CD4-positive, alpha-beta T cell treated with Interleukin-17A for 4 hours (primary cell): ENCODE results near the gene LAG3.
A peak's percentile ranks its signal among the peaks of the same experiment; 100 is the strongest.

Source experiments
- DNase-seq: peaks from one replicate; pipeline ENCODE4 v3.0.0-alpha.2; 2020; ENCODE audit warnings: mixed read lengths

Gene LAG3

DNA sequence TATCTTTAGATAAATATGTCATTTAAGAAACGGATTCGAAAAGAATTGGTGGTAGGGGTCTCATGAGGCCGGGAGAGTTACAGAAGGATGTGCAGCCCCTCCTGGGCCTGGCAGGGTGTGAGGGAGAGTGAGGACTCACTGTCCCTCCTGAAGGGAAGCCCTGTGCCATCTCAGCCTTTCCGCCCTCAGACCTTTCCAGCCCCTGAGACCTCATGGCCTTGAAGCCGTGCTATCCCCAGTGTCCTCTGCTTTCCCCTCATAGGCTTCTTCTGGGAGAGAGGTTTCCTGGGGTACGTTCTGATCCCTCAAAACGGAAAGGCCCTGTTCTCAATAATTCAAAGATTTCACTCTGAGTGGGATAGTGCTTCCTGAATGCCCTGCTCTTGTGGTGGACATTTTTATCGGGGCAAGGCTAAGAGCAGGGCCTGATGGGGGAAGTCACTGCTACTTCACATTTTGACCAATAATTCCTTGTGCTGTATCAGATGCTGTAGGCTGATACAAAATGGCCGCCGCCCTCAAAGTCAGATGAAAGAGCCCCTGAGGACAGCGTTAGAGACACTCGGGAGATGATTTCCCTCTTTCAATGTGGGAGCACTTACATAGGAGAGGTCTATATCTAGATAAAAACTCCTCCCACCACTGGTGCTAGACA lies 18.3 kb downstream of the LAG3 start:
- DNase-seq: peak; percentile 63

- DNase-seq: peak; percentile 39
Measured at GRCh38 chr12:6791931-6792520, 19.7 kb downstream of the LAG3 start.

GRCh38 chr12:6792522-6793201 lies 20.3 kb downstream of the LAG3 start:
- DNase-seq: peak; percentile 76

- DNase-seq: no peak
Measured at GRCh38 chr12:6795088-6795487, 22.8 kb downstream of the LAG3 start.

DNA sequence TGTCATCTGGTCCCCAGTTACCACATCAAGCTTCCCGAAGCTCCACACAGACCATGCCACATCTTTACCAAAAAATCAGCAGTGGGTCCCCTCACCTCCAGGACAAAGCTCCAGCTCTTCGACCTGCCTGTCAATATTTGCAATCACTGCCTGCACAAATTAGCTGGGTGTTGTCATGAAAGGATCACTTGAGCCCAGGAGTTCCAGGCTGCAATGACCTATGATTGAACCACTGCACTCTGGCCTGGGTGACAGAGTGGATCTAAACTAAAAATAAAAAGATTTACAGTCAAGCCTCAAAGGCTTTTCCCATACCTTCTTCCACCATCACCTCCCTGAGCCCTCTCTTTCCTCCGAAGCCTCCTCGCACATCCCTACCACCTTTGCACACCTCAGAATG lies 24.3 kb downstream of the LAG3 start:
- no peak for DNase-seq

GRCh38 chr12:6799147-6799546 lies 26.8 kb downstream of the LAG3 start:
- DNase-seq: no peak

DNA sequence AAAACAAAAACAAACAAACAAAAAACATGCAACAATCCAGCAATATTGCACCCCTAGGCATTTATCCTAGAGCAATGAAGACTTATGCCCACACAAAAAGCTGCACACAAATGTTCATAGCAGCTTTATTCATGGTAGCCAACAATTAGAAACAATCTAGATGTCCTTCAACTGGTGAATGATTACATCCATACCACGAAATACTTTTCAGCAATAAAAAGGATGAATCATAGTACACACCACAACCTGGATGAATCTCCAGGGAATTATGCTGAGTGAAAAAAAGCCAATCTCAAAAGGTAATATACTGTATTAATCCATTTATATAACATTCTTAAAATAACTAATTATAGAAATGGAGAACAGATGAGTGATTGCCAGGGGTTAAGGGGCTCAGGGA lies 34.9 kb downstream of the LAG3 start:
- no peak for DNase-seq

GRCh38 chr12:6809056-6809455 lies 36.7 kb downstream of the LAG3 start:
- DNase-seq: no peak

GRCh38 chr12:6810758-6811157 lies 38.4 kb downstream of the LAG3 start:
- DNase-seq: no peak

DNA sequence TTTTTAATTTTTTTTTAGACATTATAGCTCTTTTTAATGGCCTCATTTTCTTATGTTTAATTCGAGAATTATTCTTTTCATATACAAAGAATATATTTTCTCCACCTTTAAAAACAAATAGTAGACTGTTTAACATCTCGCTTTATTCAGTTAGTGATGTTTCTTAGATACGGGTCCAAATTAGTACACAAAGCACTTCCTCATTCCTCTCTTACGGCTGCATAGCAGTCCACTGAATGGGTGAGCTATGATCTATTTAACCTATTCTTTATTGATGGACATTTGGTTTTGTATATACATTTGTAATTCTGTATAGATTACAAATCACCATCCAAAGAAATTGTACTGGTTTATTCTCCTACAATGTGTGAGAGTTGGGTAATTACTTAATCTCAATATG lies 41.0 kb downstream of the LAG3 start:
- no peak for DNase-seq

DNA sequence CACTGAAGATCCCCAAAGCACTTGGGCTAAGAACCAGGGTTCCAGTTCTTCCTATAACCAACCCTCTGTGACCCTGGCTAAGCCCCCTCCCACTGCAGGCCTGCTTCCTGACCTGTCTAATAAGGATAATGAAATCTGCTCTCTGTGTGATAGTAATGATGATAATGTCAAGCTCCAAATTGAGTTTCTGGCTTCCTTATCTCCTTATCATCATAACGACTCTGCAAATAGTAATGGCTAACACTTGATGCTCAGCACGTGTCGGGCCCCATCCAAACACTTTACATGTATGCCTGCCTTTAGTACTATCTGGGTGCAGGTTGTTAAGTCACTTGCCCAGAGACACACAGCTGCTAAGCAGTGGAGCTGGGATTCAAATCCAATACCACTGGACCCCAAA lies 44.3 kb downstream of the LAG3 start:
- no peak for DNase-seq

GRCh38 chr12:6817098-6817497 lies 44.8 kb downstream of the LAG3 start:
- DNase-seq: no peak

DNA sequence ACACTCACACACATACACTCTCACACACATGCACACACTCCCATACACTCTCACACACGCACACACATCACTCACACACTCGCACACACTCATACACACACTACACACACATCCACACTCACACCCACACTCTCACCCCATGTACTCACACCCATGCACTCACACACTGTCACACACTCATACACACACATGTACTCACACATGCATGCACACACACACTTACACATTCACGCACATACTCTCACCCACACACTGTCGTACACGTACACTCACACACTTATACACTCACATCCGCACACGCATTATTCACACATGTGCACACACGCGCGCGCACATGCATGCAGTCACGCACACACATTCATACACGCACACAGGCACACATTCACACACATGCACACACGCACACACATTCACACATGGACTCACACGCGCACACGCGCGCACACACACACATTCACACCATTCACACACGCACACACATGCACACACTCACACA lies 45.4 kb downstream of the LAG3 start:
- DNase-seq: no peak

GRCh38 chr12:6818222-6818621 lies 45.9 kb downstream of the LAG3 start:
- no peak for DNase-seq

DNA sequence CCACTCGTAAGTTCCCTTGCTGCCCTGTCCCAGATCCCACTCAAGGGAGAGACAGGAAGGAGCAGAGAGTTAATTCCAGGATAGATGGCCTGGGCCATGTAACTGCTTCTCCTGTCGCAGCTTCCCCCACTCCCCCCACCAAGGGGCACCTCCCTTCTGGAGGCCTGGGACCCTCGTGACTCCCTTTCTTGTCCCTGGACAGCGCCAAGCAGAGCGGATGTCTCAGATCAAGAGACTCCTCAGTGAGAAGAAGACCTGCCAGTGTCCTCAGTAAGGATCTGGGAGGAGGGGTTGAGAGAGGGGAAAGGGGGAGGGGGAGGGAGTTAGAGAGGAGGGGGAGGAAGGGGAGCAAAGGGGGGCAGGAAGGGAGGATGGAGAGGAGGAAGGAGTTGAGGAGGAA lies 46.3 kb downstream of the LAG3 start:
- no peak for DNase-seq

- DNase-seq: no peak
Measured at GRCh38 chr12:6819106-6820030, 47.0 kb downstream of the LAG3 start.

- no peak for DNase-seq
Measured at GRCh38 chr12:6820166-6820565, 47.8 kb downstream of the LAG3 start.

- DNase-seq: peak; percentile 34
Measured at GRCh38 chr12:6821591-6822425, 49.5 kb downstream of the LAG3 start, which contains the start of gene GPR162. Gene GPR162, plus strand, starts transcription at chr12:6821821. Its CDS starts 2,078 bp downstream, at chr12:6823899.

DNA sequence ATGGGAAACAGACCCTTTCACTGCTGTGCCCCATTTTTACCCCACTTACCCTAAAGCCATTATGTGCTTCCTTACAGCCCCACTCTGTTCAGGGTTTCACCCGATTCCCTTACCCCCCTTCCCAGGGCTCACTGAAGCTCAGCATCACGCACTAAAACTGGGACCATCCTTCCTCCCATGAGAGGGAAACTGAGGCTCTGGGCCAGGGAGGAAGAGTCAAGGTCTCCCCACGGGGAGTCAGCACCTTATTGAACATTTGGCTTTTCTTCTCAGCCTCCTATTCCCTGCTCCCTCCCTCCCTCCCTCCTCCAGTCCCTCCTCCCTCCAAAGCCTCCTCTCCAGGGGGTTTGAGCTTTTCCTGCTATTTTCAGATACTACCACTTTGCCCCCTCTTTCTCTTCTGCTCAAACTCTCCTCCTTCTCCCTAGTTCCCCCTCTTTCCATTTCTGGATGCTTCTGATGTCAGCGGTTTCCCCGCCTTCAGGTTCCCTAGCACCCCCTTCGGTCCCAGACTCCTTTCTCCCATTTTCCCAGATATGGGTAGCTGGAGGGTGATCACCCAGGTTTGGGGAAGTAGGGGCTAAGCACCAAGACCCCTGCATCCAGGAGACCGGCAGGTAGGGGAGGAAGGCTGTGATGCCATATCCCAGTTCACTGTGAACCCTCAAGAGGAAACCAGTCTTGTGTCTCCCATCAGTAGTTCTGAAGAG lies 50.3 kb downstream of the LAG3 start:
- DNase-seq: no peak

DNA sequence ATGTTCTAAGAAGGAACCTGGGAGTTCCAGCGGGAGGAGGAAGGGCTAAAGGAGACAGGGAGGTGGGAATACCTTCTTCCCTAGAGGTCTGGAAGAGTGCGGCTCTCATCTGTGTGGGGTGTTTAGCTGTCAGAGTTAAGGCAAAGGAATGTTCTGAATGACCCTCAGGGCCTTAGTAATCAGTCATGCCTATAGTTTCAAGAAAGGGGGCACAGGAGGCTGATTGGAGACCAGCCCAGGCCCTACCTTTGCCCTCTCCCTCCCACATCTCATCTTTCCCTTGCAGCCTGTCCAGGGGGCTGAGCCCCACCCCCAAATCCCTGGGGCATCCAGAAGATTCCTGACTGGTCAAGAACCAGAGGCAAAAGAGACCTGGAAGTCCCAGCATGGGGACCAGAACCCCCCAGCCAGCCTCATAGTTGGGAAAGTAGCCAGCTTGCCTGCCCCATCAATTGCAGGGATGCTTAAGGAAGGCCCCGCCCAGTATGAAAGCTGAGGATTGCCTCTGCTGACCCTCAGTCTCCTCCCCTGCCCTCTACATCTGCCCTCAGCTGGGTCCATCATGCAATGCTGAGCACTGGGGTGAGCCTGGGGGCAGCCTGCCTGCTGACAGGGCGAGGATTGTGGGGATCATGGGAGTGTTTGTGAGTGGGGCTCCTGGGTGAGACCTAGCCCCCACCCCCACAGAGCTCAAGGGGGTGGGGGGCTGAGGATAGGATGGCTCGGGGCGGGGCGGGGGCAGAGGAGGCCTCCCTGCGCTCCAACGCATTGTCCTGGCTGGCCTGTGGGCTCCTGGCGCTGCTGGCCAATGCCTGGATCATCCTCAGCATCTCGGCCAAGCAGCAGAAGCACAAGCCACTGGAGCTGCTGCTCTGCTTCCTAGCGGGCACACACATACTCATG lies 51.1 kb downstream of the LAG3 start:
- no peak for DNase-seq
